ENCODE results near the gene ZDHHC8. TPM values are rescaled to one million over a fixed set of nuclear protein-coding genes. Genes with fewer than 3 reads are reported as not detected.

Gene ZDHHC8
- total RNA-seq, 6 experiments from 2014 or later: 11.4 to 39.0 (median 28.7) TPM

GRCh38 chr22:20135806-20136602 lies 4.4 kb downstream of the ZDHHC8 start:
- H3K9me3 ChIP-seq: no peaks in the 10 kb centered on the region
- peaks cover 0 to 9% (median 4%) of the 10 kb centered on the region in 4 donors for H3K4me1 ChIP-seq
- no peaks in the 10 kb centered on the region for H3K36me3 ChIP-seq
- H3K27me3 ChIP-seq: no peaks in the 10 kb centered on the region
- ATAC-seq (no peak), DNase-seq (no peak)
- TF ChIP-seq CTCF (IDR thresholded peaks at IDR 0.05): no peak
- no peak for TF ChIP-seq POLR2A (IDR thresholded peaks at IDR 0.05)
- no peak overlapping the region for H3K27ac ChIP-seq
- intact Hi-C loops (cut with DNase I): no loop called here
- no peak overlapping the region for H3K4me3 ChIP-seq
- WGBS (ENCODE audit: insufficient coverage, low coverage, low lambda C conversion rate, missing lambda C conversion rate): no CpG with 5 or more reads among the region's 25 CpGs

GRCh38 chr22:20136603-20136873 lies 4.9 kb downstream of the ZDHHC8 start:
- TF ChIP-seq CTCF (IDR thresholded peaks at IDR 0.05) (no peak), POLR2A (IDR thresholded peaks at IDR 0.05) (no peak)
- intact Hi-C loops (cut with DNase I): no loop called here
- H3K27ac ChIP-seq: no peak overlapping the region
- ATAC-seq: no peak
- no peaks in the 10 kb centered on the region for H3K9me3 ChIP-seq
- no peaks in the 10 kb centered on the region for H3K36me3 ChIP-seq
- no peak for DNase-seq
- no peak overlapping the region for H3K4me3 ChIP-seq
- H3K27me3 ChIP-seq: no peaks in the 10 kb centered on the region
- H3K4me1 ChIP-seq: peaks cover 0 to 9% (median 4%) of the 10 kb centered on the region in 4 donors
- WGBS (ENCODE audit: insufficient coverage, low coverage, low lambda C conversion rate, missing lambda C conversion rate): 100% methylated on average over 1 of the region's 5 CpGs

- H3K4me1 ChIP-seq: peaks cover 0 to 9% (median 4%) of the 10 kb centered on the region in 4 donors
- H3K27ac ChIP-seq: no peak overlapping the region
- no peaks in the 10 kb centered on the region for H3K9me3 ChIP-seq
- no CpG with 5 or more reads among the region's 13 CpGs for WGBS (ENCODE audit: insufficient coverage, low coverage, low lambda C conversion rate, missing lambda C conversion rate)
- no peak for DNase-seq
- TF ChIP-seq CTCF (IDR thresholded peaks at IDR 0.05): no peak
- TF ChIP-seq POLR2A (IDR thresholded peaks at IDR 0.05): no peak
- no peaks in the 10 kb centered on the region for H3K27me3 ChIP-seq
- no peak for ATAC-seq
- intact Hi-C loops (cut with DNase I): no loop called here
- H3K4me3 ChIP-seq: no peak overlapping the region
- H3K36me3 ChIP-seq: no peaks in the 10 kb centered on the region
Observed at GRCh38 chr22:20137113-20137512, 5.5 kb downstream of the ZDHHC8 start.

- H3K27ac ChIP-seq: no peak overlapping the region
- no CpG with 5 or more reads among the region's 26 CpGs for WGBS (ENCODE audit: insufficient coverage, low coverage, low lambda C conversion rate, missing lambda C conversion rate)
- intact Hi-C loops (cut with DNase I): no loop called here
- no peaks in the 10 kb centered on the region for H3K36me3 ChIP-seq
- no peaks in the 10 kb centered on the region for H3K27me3 ChIP-seq
- TF ChIP-seq POLR2A (IDR thresholded peaks at IDR 0.05) (no peak), CTCF (IDR thresholded peaks at IDR 0.05) (no peak)
- no peak for DNase-seq
- no peak for ATAC-seq
- H3K4me1 ChIP-seq: peaks cover 0 to 4% (median 1%) of the 10 kb centered on the region in 4 donors
- no peak overlapping the region for H3K4me3 ChIP-seq
- H3K9me3 ChIP-seq: no peaks in the 10 kb centered on the region
Observed at GRCh38 chr22:20137671-20138416, 6.2 kb downstream of the ZDHHC8 start.

All from right lobe of liver (tissue), 6 donors.